Activated CD4-positive, CD25-positive, alpha-beta regulatory T cell treated with anti-CD3 and anti-CD28 coated beads, Interleukin-2, amount 50 U/mL, for 24 hours (primary cell): ENCODE data around the gene OR2C3.
"Not testable (repeated sequence)": the region's sequence is repeated elsewhere in the genome, so short reads cannot be mapped to it uniquely, and the experiment has no call there.

ENCODE experiments used
- ATAC-seq, 2 donors: fragments of 150-1000 bp; cut with Tn5 transposase; one replicate each; pipeline ENCODE4 v1.10.0; 2021; ENCODE audit warnings: mild to moderate bottlenecking in 1 of 2, moderate library complexity in 1 of 2

Gene OR2C3

DNA sequence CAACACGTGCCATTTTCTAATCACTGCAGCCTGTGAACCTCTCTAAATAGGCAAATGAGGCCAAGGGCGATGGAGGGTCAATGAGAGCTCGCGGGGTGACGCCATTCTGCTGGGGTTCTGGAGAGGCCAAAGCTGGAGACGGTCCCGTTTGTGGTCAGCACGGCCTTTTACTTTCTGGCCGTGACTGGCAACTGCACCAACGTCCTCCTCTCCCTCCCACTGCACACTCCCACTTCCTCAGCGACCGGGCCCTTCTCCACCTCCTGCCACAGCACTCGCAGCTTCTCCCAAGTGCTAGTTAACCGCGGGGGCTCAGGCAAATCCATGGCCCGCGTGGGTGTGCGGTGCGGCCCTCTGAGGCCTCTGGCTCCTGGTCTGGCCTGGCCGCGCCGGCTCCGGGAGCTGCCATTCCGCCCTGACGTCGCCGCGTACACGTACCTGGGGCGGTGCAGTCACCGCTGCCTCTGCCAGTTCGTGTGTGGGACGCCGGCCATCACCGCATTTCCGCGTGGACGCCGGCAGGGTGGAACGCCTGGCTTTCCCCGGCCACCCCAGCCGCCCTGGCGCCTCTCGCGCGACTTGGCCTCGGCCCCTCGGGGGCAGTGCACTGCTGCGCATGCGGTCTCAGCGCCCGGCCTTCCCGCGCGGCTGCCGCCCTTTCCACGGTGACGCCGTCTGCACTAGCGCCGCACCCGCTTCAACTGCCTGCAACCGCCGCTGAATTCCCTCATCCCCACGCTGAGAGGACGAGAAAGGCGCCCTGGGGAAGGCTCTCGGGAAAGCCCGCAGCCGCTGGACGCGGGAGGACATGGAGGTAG, 18.2 kb downstream of the OR2C3 start:
- no peak for ATAC-seq

DNA sequence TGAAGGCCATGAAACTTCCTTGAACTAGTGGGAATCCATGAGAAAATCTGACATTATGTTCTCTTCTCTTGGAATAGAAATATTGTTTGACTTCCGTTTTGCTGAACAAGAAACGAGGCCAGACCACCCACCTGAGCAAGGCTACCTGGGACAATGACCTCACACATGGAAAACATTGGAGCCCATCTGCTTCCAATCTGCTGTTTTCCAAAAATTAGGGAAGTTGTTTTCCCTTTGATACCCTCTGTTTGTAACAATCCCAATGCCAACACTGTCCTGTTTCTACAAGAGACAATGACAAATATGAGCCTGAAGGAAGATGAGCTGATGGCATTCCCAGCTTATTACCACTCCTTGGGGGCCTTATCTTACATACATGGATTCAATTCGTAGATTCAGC, 29.4 kb downstream of the OR2C3 start:
- ATAC-seq, result no peak

GRCh38 chr1:247500865-247501264, 35.4 kb downstream of the OR2C3 start:
- ATAC-seq, result no peak

DNA sequence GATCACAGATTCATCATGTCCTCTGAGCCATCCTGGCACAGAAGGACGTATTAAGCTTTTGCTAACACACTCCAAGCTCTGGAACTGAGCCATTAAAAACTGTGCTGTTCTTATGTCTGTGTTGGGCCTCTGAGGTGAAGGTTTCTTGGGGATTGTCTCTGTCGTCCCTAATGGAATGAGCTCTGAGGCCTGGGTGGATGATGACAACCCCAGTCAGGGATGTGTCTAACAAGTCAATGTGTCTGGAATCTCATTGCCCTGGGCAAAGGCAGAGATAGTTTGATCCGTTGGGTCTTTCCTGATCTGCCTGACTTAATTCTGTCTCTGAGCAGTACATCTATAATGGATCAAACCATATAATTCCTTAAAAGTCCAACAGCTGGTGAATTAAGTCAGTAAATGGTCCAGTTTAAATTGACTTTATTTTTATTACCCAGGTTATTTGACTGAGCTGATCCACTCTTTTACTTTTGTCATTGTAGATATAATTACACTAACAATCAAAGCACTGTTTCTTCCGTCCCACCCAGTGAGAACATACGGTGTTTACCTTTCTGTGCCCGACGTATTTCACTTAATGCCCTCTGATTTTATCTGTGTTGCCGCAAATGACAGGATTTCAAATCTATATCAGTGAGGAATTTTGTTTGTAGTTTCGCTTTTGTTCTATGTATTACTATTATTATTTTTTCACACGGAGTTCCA, 39.5 kb downstream of the OR2C3 start:
- no peak for ATAC-seq

DNA sequence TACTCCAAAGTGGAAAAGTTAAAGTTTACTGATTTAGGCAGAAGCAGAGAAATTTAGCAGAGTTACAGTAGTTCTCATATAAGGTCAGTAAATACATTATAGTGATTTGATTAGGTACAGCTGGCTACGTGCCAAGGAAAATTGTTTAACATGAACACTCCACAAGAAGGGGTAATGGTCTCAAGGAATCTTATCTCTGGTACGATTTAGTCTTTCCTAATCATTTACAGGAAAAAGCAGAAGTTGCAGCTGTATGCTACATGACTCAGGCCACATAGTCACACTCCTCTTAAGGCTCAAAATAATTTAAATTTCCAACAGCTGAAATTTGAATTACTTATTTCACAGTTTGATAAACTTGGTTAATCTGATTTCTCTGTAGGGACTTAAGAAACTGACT, 41.5 kb downstream of the OR2C3 start:
- ATAC-seq, result no peak

- ATAC-seq, result no peak
Measured at GRCh38 chr1:247493106-247493505, 43.1 kb downstream of the OR2C3 start.

- no peak for ATAC-seq
Measured at GRCh38 chr1:247491328-247491727, 44.9 kb downstream of the OR2C3 start.

GRCh38 chr1:247487057-247487456, 49.2 kb downstream of the OR2C3 start:
- ATAC-seq, result peak; percentile 28 to 63

DNA sequence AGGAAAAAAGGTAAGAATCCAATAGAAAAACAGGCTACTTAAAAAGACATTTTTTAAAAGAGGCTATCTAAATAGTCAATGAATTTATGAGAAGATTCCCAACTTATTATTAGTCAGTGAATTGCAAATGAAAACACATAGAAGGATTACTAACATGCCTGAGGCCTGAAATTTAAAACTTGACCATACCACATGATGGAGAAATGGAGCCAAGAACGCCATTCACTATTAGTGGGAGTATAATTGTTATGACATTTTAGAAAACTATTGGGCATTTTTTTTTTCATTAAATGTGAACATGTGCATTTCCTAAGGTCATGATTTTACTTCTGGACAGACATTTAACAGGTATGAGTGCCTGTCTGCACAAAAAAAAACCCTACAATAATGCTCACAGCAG, 53.5 kb downstream of the OR2C3 start:
- no peak for ATAC-seq

DNA sequence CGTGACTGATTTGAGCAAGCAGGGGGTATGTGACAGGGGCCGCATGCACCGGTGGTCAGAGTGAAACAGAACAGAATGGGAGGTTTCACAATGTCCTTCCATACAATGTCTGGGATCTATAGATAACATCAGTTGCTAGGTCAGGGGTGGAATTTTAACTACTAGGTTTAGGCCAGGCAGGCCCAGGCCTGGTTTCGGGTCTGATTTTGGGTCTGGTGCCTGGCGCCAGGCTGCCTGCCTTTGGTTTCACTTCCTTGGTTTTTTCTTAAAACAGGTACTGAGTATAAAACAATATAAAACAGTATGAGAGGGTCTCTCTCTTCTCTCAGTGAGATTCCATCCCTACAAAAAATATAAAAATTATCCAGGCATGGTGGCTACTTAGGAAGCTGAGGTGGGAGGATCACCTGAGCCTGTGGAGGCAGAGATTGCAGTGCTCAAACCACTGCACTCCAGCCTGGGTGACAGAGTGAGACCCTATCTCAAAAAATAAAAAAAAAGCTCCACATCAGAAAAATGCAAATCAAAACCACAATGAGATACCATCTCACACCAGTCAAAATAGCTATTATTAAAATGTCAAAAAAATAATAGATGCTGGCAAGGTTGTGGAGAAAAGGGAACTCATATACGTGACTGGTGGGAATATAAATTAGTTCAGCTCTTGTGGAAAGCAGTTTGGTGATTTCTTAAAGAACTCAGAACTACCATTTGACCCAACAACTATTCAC, 59.7 kb downstream of the OR2C3 start:
- not testable (repeated sequence) for ATAC-seq

GRCh38 chr1:247475793-247476192, 60.4 kb downstream of the OR2C3 start:
- ATAC-seq, result no peak
